ENCODE measurements around the gene CDH23.

The CDH23 gene

DNA sequence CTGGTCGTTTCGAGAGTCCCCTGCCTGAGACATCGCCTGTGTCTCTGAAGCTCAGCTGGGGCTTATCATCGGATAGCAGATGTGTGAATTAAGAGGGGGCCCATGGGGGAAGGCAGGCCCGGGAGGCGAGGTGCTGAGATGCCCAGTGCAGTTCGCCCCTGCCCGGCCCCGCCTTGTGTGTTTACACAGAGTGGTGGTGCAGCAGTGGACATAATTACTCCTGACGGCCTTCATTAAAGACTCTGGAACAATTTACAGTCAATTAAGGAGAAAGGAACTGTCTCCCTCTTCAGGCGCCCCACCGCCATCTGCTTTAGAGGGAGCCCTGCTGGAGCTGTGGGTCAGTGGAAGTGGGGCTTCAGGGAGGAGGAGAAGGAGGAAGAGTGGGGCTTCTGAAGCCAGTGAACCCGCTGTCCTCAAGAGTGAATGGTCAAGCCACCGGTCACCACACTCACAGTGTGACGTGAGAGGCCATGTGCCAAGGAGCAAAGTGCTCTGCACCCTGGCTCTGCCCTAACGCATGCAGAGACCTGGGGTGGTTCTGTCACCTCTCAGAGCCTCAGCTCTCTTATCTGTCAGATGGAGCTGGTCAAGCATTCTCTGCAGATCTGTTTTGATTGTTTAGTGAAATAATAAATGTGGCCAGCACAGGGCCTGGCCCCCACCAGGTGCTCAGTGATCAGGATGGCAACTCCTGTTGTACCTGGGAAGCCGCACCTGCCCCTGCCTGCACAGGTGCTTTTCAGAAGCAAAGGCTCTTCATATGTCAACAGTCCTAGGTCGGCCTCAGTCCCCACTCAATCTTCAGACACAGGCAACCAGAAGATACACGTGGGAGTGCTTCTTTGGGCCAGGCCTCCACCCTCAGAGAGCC is 65.6 kb downstream of the CDH23 start:
- no peak overlapping the region for H3K9ac ChIP-seq (ENCODE audit: low read depth, low read length)
- no peak overlapping the region for H3K27ac ChIP-seq (ENCODE audit: low read length)
- no peaks in the 10 kb centered on the region for H3K9me3 ChIP-seq (ENCODE audit: insufficient read depth, low read depth, low read length)
- H3K27me3 ChIP-seq (ENCODE audit: insufficient read depth, low read length): no peaks in the 10 kb centered on the region
- H3K4me1 ChIP-seq (ENCODE audit: insufficient read depth, low read length): no peaks in the 10 kb centered on the region
- no peaks in the 10 kb centered on the region for H3K36me3 ChIP-seq (ENCODE audit: insufficient read depth, low read depth, low read length)
- H3K4me3 ChIP-seq (ENCODE audit: low read length): no peak overlapping the region

DNA sequence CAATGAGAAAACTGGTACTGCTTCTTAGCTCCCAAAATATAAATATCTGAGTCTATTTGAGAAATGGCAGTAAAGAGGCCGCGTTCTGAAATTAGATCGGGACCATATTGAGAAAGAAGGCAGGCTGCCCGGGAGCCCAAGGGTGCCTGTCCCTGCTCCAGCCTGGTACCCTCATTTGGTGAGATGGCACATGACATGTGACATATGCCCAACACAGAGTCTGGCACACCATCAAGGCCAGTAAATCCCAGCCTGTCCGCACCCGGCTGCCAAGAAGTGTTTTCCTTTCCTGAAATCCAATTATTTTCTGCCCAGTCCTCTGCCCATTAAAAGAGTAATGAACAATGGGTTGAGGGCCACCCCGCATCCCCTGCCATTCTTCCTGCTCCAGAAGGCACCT is 66.4 kb downstream of the CDH23 start:
- no peak overlapping the region for H3K27ac ChIP-seq (ENCODE audit: low read length)
- H3K36me3 ChIP-seq (ENCODE audit: insufficient read depth, low read depth, low read length): no peaks in the 10 kb centered on the region
- H3K9me3 ChIP-seq (ENCODE audit: insufficient read depth, low read depth, low read length): no peaks in the 10 kb centered on the region
- no peaks in the 10 kb centered on the region for H3K4me1 ChIP-seq (ENCODE audit: insufficient read depth, low read length)
- no peak overlapping the region for H3K9ac ChIP-seq (ENCODE audit: low read depth, low read length)
- H3K4me3 ChIP-seq (ENCODE audit: low read length): no peak overlapping the region
- H3K27me3 ChIP-seq (ENCODE audit: insufficient read depth, low read length): no peaks in the 10 kb centered on the region

DNA sequence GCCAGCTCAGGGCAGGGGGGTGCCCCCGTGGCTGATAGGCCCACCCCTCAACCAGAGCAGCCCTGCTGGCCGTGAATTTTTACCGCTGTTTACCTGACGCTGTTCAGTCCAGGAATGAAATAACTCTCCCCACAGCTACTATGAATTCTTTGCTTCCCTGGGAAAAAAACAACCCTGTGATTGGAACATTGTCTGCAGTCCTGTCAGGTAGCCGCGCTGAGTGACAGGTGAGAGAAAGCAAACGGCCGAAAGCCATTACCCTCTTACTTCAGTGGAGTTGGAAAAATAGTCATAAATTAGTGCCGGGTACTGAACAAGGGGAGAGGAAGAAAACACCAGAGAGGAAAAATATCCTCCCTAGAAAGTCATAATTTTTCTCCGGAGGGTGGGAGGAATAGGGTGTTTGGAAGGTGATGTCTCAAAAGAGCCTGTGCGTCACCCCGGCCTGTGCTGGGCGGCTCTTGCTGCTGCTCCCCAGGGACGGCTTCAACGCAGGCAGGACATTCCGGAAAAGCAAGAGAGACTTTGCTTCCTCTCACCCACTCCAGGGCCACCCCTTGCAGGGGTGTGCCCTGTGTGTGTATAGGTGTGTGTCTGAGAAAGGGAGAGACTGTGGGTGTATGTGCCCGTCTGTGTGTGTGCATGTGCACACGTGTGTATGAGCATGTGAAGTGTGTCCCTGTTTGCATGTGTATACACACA is 69.0 kb downstream of the CDH23 start:
- no peaks in the 10 kb centered on the region for H3K4me1 ChIP-seq (ENCODE audit: insufficient read depth, low read length)
- H3K27ac ChIP-seq (ENCODE audit: low read length): no peak overlapping the region
- H3K9ac ChIP-seq (ENCODE audit: low read depth, low read length): no peak overlapping the region
- H3K27me3 ChIP-seq (ENCODE audit: insufficient read depth, low read length): no peaks in the 10 kb centered on the region
- no peaks in the 10 kb centered on the region for H3K9me3 ChIP-seq (ENCODE audit: insufficient read depth, low read depth, low read length)
- no peak overlapping the region for H3K4me3 ChIP-seq (ENCODE audit: low read length)
- H3K36me3 ChIP-seq (ENCODE audit: insufficient read depth, low read depth, low read length): no peaks in the 10 kb centered on the region

DNA sequence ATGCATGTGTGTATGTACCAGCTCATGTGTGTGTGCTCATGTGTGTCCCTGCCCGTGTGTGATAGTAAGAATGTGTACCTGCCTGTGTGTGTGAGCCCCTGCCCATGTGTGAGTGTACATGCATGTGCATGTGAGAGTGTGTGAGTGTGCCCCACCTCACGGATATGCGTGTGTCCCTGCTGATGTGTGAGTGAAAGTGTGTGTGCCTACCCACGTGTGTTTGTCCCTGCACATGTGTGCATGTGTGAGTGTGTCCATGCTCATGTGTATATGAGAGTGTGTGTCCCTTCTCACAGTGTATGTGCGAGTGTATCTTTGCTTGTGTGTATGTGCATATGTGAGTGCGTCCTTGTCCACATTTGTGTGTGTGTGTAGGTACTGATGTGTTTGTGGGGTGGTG is 69.6 kb downstream of the CDH23 start:
- Histone ChIP-seq H3K9ac (ENCODE audit: low read depth, low read length) (no peak overlapping the region), H3K4me1 (ENCODE audit: insufficient read depth, low read length) (no peaks in the 10 kb centered on the region), H3K9me3 (ENCODE audit: insufficient read depth, low read depth, low read length) (no peaks in the 10 kb centered on the region), H3K4me3 (ENCODE audit: low read length) (no peak overlapping the region), H3K27ac (ENCODE audit: low read length) (no peak overlapping the region), H3K36me3 (ENCODE audit: insufficient read depth, low read depth, low read length) (no peaks in the 10 kb centered on the region), H3K27me3 (ENCODE audit: insufficient read depth, low read length) (no peaks in the 10 kb centered on the region)

DNA sequence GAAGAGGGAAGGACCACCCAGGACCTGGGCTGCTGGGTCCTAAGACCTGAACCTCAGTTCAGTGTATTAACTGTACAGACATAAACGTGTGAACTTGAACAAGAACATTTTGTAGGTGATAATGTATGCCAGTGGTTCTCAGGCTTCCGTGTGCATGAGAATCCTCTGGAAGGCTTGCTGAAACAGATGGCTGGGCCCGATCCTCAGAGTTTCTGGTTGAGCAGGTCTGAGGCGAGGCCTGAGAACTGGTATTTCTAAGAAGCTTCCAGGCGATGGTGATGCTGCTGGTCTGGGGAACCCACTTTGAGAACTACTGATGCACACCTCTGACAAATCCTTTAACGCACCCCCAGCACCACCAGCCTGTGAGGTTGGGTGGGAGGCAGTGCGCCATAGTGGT is 70.4 kb downstream of the CDH23 start:
- Histone ChIP-seq H3K36me3 (ENCODE audit: insufficient read depth, low read depth, low read length) (no peaks in the 10 kb centered on the region), H3K9me3 (ENCODE audit: insufficient read depth, low read depth, low read length) (no peaks in the 10 kb centered on the region), H3K27ac (ENCODE audit: low read length) (no peak overlapping the region), H3K4me3 (ENCODE audit: low read length) (no peak overlapping the region), H3K9ac (ENCODE audit: low read depth, low read length) (no peak overlapping the region), H3K4me1 (ENCODE audit: insufficient read depth, low read length) (no peaks in the 10 kb centered on the region), H3K27me3 (ENCODE audit: insufficient read depth, low read length) (no peaks in the 10 kb centered on the region)

DNA sequence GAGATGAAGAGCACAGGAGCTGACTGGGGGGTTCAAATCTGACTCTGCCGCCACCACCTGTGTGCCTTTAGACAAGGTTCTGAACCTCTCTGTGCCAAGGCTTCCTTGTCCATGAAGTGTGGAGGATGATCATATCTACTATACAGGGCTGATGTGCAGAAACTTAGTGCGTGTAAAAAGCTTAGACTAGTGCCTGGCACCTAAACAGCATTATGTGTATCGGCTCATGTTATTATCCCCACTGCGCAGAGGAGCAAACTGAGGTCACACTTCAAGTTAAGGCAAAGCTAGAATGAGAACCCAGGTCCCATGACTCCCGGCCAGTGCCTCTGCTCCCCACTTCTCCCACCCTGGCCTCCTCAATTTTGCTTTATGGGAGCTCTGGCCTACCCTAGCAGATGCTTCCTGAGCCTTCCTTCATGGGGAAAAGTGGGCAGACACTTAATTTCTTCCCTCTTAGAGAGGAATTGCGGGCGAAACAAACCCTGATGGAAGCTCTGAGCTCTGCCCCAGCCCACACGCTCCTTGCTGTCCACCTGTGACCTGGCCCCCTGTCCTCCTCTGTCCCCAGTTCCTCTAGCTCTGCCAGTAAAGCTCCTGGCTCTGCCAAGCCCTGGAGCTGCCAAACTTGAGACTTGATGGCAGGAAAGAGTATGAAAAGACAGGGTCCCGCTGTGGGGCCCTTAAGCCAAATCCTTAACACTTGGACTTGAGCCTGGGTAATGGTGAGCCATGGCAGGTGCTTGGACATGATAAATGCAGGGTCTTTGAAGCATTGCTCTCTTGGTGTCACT is 71.0 kb downstream of the CDH23 start:
- Histone ChIP-seq H3K4me1 (ENCODE audit: insufficient read depth, low read length) (no peaks in the 10 kb centered on the region), H3K9me3 (ENCODE audit: insufficient read depth, low read depth, low read length) (no peaks in the 10 kb centered on the region), H3K27ac (ENCODE audit: low read length) (no peak overlapping the region), H3K9ac (ENCODE audit: low read depth, low read length) (no peak overlapping the region), H3K27me3 (ENCODE audit: insufficient read depth, low read length) (no peaks in the 10 kb centered on the region), H3K36me3 (ENCODE audit: insufficient read depth, low read depth, low read length) (no peaks in the 10 kb centered on the region), H3K4me3 (ENCODE audit: low read length) (no peak overlapping the region)

DNA sequence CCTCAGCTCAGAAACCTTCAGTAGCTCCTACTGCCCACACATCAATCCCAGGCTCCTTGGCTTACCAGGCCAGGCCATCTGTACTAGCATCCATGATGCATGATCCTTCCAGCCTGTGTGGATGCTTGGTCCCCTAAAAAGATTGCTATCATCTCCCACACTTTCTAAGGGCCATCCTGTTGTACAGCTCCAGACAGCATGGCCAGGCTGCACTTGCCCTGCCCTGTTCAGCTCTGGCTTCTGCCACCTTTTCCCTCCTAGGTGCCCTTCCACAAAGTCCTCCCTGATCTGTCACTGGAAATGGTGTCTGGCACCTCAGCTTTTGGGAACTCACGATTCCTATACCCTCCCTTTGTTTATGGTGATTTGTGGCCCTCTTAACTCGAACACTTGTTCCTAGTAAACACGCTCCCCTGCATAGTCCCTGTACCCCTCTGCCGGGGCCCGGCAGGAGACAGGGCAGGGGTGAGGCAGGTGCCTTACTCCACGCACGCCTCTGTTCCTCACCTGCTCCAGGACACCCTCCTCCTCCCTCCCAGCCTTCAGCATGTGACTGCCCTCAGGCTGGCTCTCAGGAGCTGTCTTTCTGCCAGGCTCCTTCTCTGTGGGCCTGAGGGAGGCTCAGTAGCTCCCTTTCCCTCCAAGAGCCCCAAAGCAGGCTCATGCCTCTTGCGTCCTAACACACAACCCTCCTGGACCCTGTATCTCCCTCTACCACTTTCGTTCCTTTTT is 71.8 kb downstream of the CDH23 start:
- Histone ChIP-seq H3K27ac (ENCODE audit: low read length) (no peak overlapping the region), H3K36me3 (ENCODE audit: insufficient read depth, low read depth, low read length) (no peaks in the 10 kb centered on the region), H3K9ac (ENCODE audit: low read depth, low read length) (no peak overlapping the region), H3K4me3 (ENCODE audit: low read length) (no peak overlapping the region), H3K4me1 (ENCODE audit: insufficient read depth, low read length) (no peaks in the 10 kb centered on the region), H3K9me3 (ENCODE audit: insufficient read depth, low read depth, low read length) (no peaks in the 10 kb centered on the region), H3K27me3 (ENCODE audit: insufficient read depth, low read length) (no peaks in the 10 kb centered on the region)

DNA sequence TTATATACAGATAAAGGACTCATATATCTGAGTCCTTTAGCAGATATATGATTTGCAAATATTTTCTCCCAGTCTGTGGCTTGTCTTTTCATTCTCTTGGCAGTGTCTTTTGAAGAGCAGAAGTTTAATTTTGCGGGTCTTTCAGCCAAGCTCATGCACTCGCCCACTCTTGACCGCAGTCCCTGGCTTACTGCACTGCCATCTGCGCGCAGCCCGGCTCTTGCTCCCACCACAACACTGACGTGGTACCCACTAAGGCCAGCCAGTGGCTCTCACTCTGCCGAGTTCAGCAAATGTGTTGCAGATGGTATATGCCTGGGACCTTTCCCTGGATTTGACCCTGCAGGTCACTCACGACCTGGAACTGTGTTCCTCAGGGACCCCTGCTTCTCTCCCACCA is 74.3 kb downstream of the CDH23 start:
- no peaks in the 10 kb centered on the region for H3K36me3 ChIP-seq (ENCODE audit: insufficient read depth, low read depth, low read length)
- no peaks in the 10 kb centered on the region for H3K9me3 ChIP-seq (ENCODE audit: insufficient read depth, low read depth, low read length)
- H3K4me3 ChIP-seq (ENCODE audit: low read length): no peak overlapping the region
- no peaks in the 10 kb centered on the region for H3K27me3 ChIP-seq (ENCODE audit: insufficient read depth, low read length)
- no peak overlapping the region for H3K9ac ChIP-seq (ENCODE audit: low read depth, low read length)
- H3K27ac ChIP-seq (ENCODE audit: low read length): no peak overlapping the region
- H3K4me1 ChIP-seq (ENCODE audit: insufficient read depth, low read length): peaks cover 8% of the 10 kb centered on the region; the same call in 1 of the 2 replicates

DNA sequence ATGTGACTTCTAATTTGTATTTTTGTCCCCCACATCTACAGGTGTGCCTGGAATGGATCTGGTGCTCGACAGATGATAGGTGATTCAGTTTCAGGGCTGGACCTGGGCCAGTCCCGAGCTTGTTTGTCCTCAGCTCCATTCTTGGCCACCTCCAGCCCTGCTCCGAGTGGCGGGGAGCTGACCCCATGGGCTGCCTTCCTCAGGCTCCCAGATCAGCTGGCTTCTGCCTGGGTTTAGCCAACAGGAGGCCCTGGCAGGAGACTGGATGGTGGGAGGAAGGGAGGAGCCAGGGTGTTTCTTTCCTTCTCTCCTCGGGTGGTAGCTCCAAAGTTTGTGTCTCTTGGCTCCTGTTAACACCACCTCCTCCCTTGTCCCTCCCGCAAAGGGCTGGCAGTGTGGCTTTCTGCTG is 75.2 kb downstream of the CDH23 start:
- no peaks in the 10 kb centered on the region for H3K27me3 ChIP-seq (ENCODE audit: insufficient read depth, low read length)
- H3K36me3 ChIP-seq (ENCODE audit: insufficient read depth, low read depth, low read length): no peaks in the 10 kb centered on the region
- no peaks in the 10 kb centered on the region for H3K9me3 ChIP-seq (ENCODE audit: insufficient read depth, low read depth, low read length)
- H3K27ac ChIP-seq (ENCODE audit: low read length): no peak overlapping the region
- peaks cover 8% of the 10 kb centered on the region; the same call in 1 of the 2 replicates for H3K4me1 ChIP-seq (ENCODE audit: insufficient read depth, low read length)
- no peak overlapping the region for H3K4me3 ChIP-seq (ENCODE audit: low read length)
- no peak overlapping the region for H3K9ac ChIP-seq (ENCODE audit: low read depth, low read length)

DNA sequence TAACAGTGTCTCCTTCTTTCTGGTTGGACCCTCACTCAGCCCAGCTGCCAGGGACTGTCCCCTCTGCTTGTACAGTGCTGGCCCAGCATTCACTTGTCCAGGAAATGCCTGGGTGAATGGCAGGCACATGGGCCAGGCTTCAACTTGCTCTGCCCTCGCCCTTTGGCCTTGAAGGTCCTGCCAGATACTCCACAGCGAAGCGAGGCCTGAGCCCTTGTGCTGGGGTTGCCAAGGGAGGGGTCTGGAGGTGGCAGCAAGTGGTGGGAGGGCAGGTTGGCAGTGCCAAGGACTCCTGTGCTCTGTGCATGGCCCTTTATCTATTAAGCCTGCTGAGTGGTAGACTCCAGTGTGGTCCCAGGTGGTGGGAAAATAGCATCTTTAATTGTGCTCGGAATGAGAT is 75.7 kb downstream of the CDH23 start:
- no peaks in the 10 kb centered on the region for H3K36me3 ChIP-seq (ENCODE audit: insufficient read depth, low read depth, low read length)
- H3K9me3 ChIP-seq (ENCODE audit: insufficient read depth, low read depth, low read length): no peaks in the 10 kb centered on the region
- H3K9ac ChIP-seq (ENCODE audit: low read depth, low read length): no peak overlapping the region
- H3K27ac ChIP-seq (ENCODE audit: low read length): no peak overlapping the region
- H3K4me3 ChIP-seq (ENCODE audit: low read length): no peak overlapping the region
- peaks cover 8% of the 10 kb centered on the region; the same call in 1 of the 2 replicates for H3K4me1 ChIP-seq (ENCODE audit: insufficient read depth, low read length)
- no peaks in the 10 kb centered on the region for H3K27me3 ChIP-seq (ENCODE audit: insufficient read depth, low read length)

DNA sequence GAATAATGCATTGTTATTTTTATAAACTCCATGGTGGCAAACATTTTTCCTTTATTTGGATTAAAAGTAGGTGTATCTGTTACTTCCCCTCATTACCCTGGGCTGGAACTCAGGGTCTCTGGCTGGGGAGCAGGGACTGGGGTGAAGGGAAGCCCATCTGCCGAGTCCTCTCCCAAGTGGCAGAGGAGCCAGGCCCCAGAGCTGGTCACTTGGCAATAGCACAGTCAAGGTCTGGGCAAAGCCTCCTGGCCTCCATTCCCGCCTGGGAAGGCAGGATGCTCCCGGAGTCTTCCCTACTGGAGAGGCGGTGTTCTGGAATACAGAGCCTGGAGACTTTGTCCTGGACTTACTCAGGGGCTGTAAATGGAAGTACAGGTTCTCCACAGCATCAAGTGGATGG is 76.2 kb downstream of the CDH23 start:
- H3K27ac ChIP-seq (ENCODE audit: low read length): no peak overlapping the region
- no peaks in the 10 kb centered on the region for H3K9me3 ChIP-seq (ENCODE audit: insufficient read depth, low read depth, low read length)
- no peaks in the 10 kb centered on the region for H3K36me3 ChIP-seq (ENCODE audit: insufficient read depth, low read depth, low read length)
- H3K4me1 ChIP-seq (ENCODE audit: insufficient read depth, low read length): peaks cover 8% of the 10 kb centered on the region; the same call in 1 of the 2 replicates
- no peaks in the 10 kb centered on the region for H3K27me3 ChIP-seq (ENCODE audit: insufficient read depth, low read length)
- H3K9ac ChIP-seq (ENCODE audit: low read depth, low read length): no peak overlapping the region
- H3K4me3 ChIP-seq (ENCODE audit: low read length): no peak overlapping the region

Data from iPS-20b (cell line).